Ishikawa (cell line): ENCODE measurements around the gene SASH1.

ENCODE experiments used
- CEBPB ChIP-seq: IDR thresholded peaks from 2 replicates; pipeline ENCODE4 v1.6.1; 2012
- CREB1 ChIP-seq: IDR thresholded peaks from 2 replicates; pipeline ENCODE4 v1.6.1; 2012; ENCODE audit warnings: low read depth
- EGR1 ChIP-seq: IDR thresholded peaks from 2 replicates; pipeline ENCODE4 v1.6.1; 2012
- EP300 ChIP-seq: IDR thresholded peaks from 2 replicates; pipeline ENCODE4 v1.6.1; 2012; ENCODE audit warnings: borderline replicate concordance
- NFIC ChIP-seq: IDR thresholded peaks from 2 replicates; pipeline ENCODE4 v1.6.1; 2012
- RAD21 ChIP-seq: IDR thresholded peaks from 2 replicates; pipeline ENCODE4 v1.6.1; 2012; ENCODE audit warnings: low read depth
- TAF1 ChIP-seq: IDR thresholded peaks from 2 replicates; pipeline ENCODE4 v1.6.1; 2012; ENCODE audit warnings: low read depth, mild to moderate bottlenecking
- TCF12 ChIP-seq: IDR thresholded peaks from 2 replicates; pipeline ENCODE4 v1.6.1; 2012; ENCODE audit warnings: low read depth
- TEAD4 ChIP-seq: IDR thresholded peaks from 2 replicates; pipeline ENCODE4 v1.6.1; 2012
- YY1 ChIP-seq: IDR thresholded peaks from 2 replicates; pipeline ENCODE4 v1.6.1; 2012; ENCODE audit warnings: low read depth
- ZBTB7A ChIP-seq: IDR thresholded peaks from 2 replicates; pipeline ENCODE4 v1.6.1; 2012; ENCODE audit warnings: low read depth
- TF ChIP-seq, protein P1 (sequence below): IDR thresholded peaks from 2 replicates; pipeline ENCODE4 v1.6.1; 2012; ENCODE audit warnings: low read depth, mild to moderate bottlenecking
- TF ChIP-seq, protein P2 (sequence below): IDR thresholded peaks from 2 replicates; pipeline ENCODE4 v1.6.1; 2012
- TF ChIP-seq, protein P3 (sequence below): IDR thresholded peaks from 2 replicates; pipeline ENCODE4 v1.6.1; 2012

DNA sequence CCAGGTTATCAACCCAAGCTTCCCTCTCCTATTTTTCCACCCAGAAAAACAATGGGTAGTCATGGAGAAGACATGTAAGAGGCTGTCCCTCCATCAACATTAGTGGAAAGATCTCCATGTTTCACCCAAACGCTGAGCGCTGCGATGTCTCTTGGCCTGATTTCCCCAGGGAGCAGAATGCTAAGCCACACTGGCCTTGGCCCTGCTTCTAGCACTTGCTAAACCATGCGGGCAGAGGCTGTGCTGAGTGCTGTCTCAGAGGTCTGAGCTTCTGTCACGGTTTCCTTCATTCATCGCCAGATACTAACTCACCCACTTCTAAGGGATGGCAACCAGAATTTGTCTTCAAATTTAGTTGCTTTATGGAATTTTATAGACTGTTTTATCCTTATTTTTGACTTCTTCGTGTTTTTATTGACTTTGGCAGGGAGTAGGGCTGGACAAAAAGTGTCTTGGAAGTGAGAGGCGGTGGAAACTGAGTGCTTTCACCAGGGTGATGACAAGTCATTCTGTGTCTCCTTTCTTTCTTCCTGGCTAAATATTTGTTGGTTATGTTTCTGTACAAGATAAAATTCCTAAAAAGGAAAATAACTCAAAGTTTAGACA is 222.8 kb downstream of the SASH1 start:
- TF ChIP-seq CREB1 (no peak), EP300 (no peak), CEBPB (no peak), TAF1 (no peak), RAD21 (no peak), TEAD4 (no peak), ZBTB7A (no peak), YY1 (no peak), NFIC (no peak), TCF12 (no peak), EGR1 (no peak)
- TF ChIP-seq, protein P1, sequence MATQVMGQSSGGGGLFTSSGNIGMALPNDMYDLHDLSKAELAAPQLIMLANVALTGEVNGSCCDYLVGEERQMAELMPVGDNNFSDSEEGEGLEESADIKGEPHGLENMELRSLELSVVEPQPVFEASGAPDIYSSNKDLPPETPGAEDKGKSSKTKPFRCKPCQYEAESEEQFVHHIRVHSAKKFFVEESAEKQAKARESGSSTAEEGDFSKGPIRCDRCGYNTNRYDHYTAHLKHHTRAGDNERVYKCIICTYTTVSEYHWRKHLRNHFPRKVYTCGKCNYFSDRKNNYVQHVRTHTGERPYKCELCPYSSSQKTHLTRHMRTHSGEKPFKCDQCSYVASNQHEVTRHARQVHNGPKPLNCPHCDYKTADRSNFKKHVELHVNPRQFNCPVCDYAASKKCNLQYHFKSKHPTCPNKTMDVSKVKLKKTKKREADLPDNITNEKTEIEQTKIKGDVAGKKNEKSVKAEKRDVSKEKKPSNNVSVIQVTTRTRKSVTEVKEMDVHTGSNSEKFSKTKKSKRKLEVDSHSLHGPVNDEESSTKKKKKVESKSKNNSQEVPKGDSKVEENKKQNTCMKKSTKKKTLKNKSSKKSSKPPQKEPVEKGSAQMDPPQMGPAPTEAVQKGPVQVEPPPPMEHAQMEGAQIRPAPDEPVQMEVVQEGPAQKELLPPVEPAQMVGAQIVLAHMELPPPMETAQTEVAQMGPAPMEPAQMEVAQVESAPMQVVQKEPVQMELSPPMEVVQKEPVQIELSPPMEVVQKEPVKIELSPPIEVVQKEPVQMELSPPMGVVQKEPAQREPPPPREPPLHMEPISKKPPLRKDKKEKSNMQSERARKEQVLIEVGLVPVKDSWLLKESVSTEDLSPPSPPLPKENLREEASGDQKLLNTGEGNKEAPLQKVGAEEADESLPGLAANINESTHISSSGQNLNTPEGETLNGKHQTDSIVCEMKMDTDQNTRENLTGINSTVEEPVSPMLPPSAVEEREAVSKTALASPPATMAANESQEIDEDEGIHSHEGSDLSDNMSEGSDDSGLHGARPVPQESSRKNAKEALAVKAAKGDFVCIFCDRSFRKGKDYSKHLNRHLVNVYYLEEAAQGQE = no peak
- TF ChIP-seq, protein P2, sequence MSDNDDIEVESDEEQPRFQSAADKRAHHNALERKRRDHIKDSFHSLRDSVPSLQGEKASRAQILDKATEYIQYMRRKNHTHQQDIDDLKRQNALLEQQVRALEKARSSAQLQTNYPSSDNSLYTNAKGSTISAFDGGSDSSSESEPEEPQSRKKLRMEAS = no peak
- TF ChIP-seq, protein P3, sequence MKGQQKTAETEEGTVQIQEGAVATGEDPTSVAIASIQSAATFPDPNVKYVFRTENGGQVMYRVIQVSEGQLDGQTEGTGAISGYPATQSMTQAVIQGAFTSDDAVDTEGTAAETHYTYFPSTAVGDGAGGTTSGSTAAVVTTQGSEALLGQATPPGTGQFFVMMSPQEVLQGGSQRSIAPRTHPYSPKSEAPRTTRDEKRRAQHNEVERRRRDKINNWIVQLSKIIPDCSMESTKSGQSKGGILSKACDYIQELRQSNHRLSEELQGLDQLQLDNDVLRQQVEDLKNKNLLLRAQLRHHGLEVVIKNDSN = no peak
